ENCODE measurements around the gene WDFY3.

Gene WDFY3

GRCh38 chr4:84966382-84967242 lies at the start of gene WDFY3:
WDFY3 (minus strand) TSS chr4:84966690; CDS start chr4:84860591, 106,099 bp downstream.
- DNase-seq (ENCODE audit: low read depth): no peak

GRCh38 chr4:85005865-85006377 lies 39.4 kb upstream of the WDFY3 start:
- no peak for DNase-seq (ENCODE audit: low read depth)

GRCh38 chr4:85000343-85000742 lies 33.9 kb upstream of the WDFY3 start:
- no peak for DNase-seq (ENCODE audit: low read depth)

- no peak for DNase-seq (ENCODE audit: low read depth)
Measured at GRCh38 chr4:84995386-84995785, 28.9 kb upstream of the WDFY3 start.

- DNase-seq (ENCODE audit: low read depth): no peak
Measured at GRCh38 chr4:84994280-84994679, 27.8 kb upstream of the WDFY3 start.

- no peak for DNase-seq (ENCODE audit: low read depth)
Measured at GRCh38 chr4:84985952-84986351, 19.5 kb upstream of the WDFY3 start.

GRCh38 chr4:84977396-84977795 lies 10.9 kb upstream of the WDFY3 start:
- DNase-seq (ENCODE audit: low read depth): no peak

GRCh38 chr4:84973856-84974255 lies 7.4 kb upstream of the WDFY3 start:
- DNase-seq (ENCODE audit: low read depth): no peak

- no peak for DNase-seq (ENCODE audit: low read depth)
Measured at GRCh38 chr4:84971319-84971932, 4.9 kb upstream of the WDFY3 start.

- no peak for DNase-seq (ENCODE audit: low read depth)
Measured at GRCh38 chr4:84968925-84969324, 2.4 kb upstream of the WDFY3 start.

- no peak for DNase-seq (ENCODE audit: low read depth)
Measured at GRCh38 chr4:84967243-84967690, 777 bp upstream of the WDFY3 start.

GRCh38 chr4:84965553-84966381 lies 723 bp downstream of the WDFY3 start:
- DNase-seq (ENCODE audit: low read depth): no peak

GRCh38 chr4:84964995-84965552 lies 1.4 kb downstream of the WDFY3 start:
- no peak for DNase-seq (ENCODE audit: low read depth)

GRCh38 chr4:84962102-84962501 lies 4.4 kb downstream of the WDFY3 start:
- no peak for DNase-seq (ENCODE audit: low read depth)

GRCh38 chr4:84958434-84958833 lies 8.1 kb downstream of the WDFY3 start:
- DNase-seq (ENCODE audit: low read depth): no peak

- DNase-seq (ENCODE audit: low read depth): no peak
Measured at GRCh38 chr4:84957514-84958420, 8.7 kb downstream of the WDFY3 start.

- no peak for DNase-seq (ENCODE audit: low read depth)
Measured at GRCh38 chr4:84956014-84956413, 10.5 kb downstream of the WDFY3 start.

GRCh38 chr4:84954982-84955567 lies 11.4 kb downstream of the WDFY3 start:
- DNase-seq (ENCODE audit: low read depth): no peak

GRCh38 chr4:84952776-84953175 lies 13.7 kb downstream of the WDFY3 start:
- no peak for DNase-seq (ENCODE audit: low read depth)

- no peak for DNase-seq (ENCODE audit: low read depth)
Measured at GRCh38 chr4:84952004-84952403, 14.5 kb downstream of the WDFY3 start.

GRCh38 chr4:84948056-84948455 lies 18.4 kb downstream of the WDFY3 start:
- no peak for DNase-seq (ENCODE audit: low read depth)

Data from stimulated activated CD8-positive, alpha-beta memory T cell treated with anti-CD3 and anti-CD28 coated beads, Interleukin-12 subunit alpha, Interleukin-12 subunit beta, amount 100 ng/mL, for 1 hour (primary cell).